ENCODE results near the gene LRCOL1.

LRCOL1 gene

GRCh38 chr12:132633398-132633797, 23.0 kb upstream of the LRCOL1 start:
- no peak overlapping the region for H3K9ac ChIP-seq (ENCODE audit: low read length)

GRCh38 chr12:132632521-132633228, 22.3 kb upstream of the LRCOL1 start:
- Histone ChIP-seq H3K4me3 (ENCODE audit: low read length) (no peak overlapping the region), H3K27me3 (ENCODE audit: control insufficient read depth, insufficient read depth, low read length) (no peaks in the 10 kb centered on the region), H3K36me3 (ENCODE audit: control insufficient read depth, low read depth, low read length) (peaks cover 84% of the 10 kb centered on the region), H3K9ac (ENCODE audit: low read length) (no peak overlapping the region), H3K27ac (ENCODE audit: low read length) (no peak overlapping the region), H3K9me3 (ENCODE audit: control insufficient read depth, low read depth, low read length) (no peaks in the 10 kb centered on the region), H3K4me1 (ENCODE audit: control insufficient read depth, low read depth, low read length) (no peaks in the 10 kb centered on the region)

More at GRCh38 chr12:132633398-132633797, 23.0 kb upstream of the LRCOL1 start:
- Histone ChIP-seq H3K4me1 (ENCODE audit: control insufficient read depth, low read depth, low read length) (no peaks in the 10 kb centered on the region), H3K27me3 (ENCODE audit: control insufficient read depth, insufficient read depth, low read length) (no peaks in the 10 kb centered on the region), H3K4me3 (ENCODE audit: low read length) (no peak overlapping the region), H3K27ac (ENCODE audit: low read length) (no peak overlapping the region), H3K9me3 (ENCODE audit: control insufficient read depth, low read depth, low read length) (no peaks in the 10 kb centered on the region), H3K36me3 (ENCODE audit: control insufficient read depth, low read depth, low read length) (peaks cover 89% of the 10 kb centered on the region)

GRCh38 chr12:132631666-132632065, 21.3 kb upstream of the LRCOL1 start:
- Histone ChIP-seq H3K27me3 (ENCODE audit: control insufficient read depth, insufficient read depth, low read length) (no peaks in the 10 kb centered on the region), H3K27ac (ENCODE audit: low read length) (no peak overlapping the region), H3K9ac (ENCODE audit: low read length) (no peak overlapping the region), H3K9me3 (ENCODE audit: control insufficient read depth, low read depth, low read length) (no peaks in the 10 kb centered on the region), H3K4me3 (ENCODE audit: low read length) (no peak overlapping the region), H3K4me1 (ENCODE audit: control insufficient read depth, low read depth, low read length) (no peaks in the 10 kb centered on the region), H3K36me3 (ENCODE audit: control insufficient read depth, low read depth, low read length) (peaks cover 78% of the 10 kb centered on the region)

GRCh38 chr12:132630672-132631071, 20.3 kb upstream of the LRCOL1 start:
- H3K27ac ChIP-seq (ENCODE audit: low read length), result no peak overlapping the region
- H3K9me3 ChIP-seq (ENCODE audit: control insufficient read depth, low read depth, low read length), result no peaks in the 10 kb centered on the region
- H3K27me3 ChIP-seq (ENCODE audit: control insufficient read depth, insufficient read depth, low read length), result no peaks in the 10 kb centered on the region
- H3K4me3 ChIP-seq (ENCODE audit: low read length), result no peak overlapping the region
- H3K4me1 ChIP-seq (ENCODE audit: control insufficient read depth, low read depth, low read length), result no peaks in the 10 kb centered on the region
- H3K9ac ChIP-seq (ENCODE audit: low read length), result no peak overlapping the region
- peaks cover 73% of the 10 kb centered on the region for H3K36me3 ChIP-seq (ENCODE audit: control insufficient read depth, low read depth, low read length)

GRCh38 chr12:132629330-132629729, 18.9 kb upstream of the LRCOL1 start:
- peaks cover 72% of the 10 kb centered on the region for H3K36me3 ChIP-seq (ENCODE audit: control insufficient read depth, low read depth, low read length)
- no peak overlapping the region for H3K9ac ChIP-seq (ENCODE audit: low read length)
- H3K4me1 ChIP-seq (ENCODE audit: control insufficient read depth, low read depth, low read length), result no peaks in the 10 kb centered on the region
- no peaks in the 10 kb centered on the region for H3K9me3 ChIP-seq (ENCODE audit: control insufficient read depth, low read depth, low read length)
- H3K4me3 ChIP-seq (ENCODE audit: low read length), result no peak overlapping the region
- H3K27me3 ChIP-seq (ENCODE audit: control insufficient read depth, insufficient read depth, low read length), result no peaks in the 10 kb centered on the region
- no peak overlapping the region for H3K27ac ChIP-seq (ENCODE audit: low read length)

GRCh38 chr12:132625731-132626430, 15.5 kb upstream of the LRCOL1 start:
- H3K27me3 ChIP-seq (ENCODE audit: control insufficient read depth, insufficient read depth, low read length), result peaks cover 3% of the 10 kb centered on the region
- no peak overlapping the region for H3K27ac ChIP-seq (ENCODE audit: low read length)
- no peak overlapping the region for H3K9ac ChIP-seq (ENCODE audit: low read length)
- H3K4me1 ChIP-seq (ENCODE audit: control insufficient read depth, low read depth, low read length), result no peaks in the 10 kb centered on the region
- H3K4me3 ChIP-seq (ENCODE audit: low read length), result no peak overlapping the region
- H3K36me3 ChIP-seq (ENCODE audit: control insufficient read depth, low read depth, low read length), result peaks cover 53% of the 10 kb centered on the region
- no peaks in the 10 kb centered on the region for H3K9me3 ChIP-seq (ENCODE audit: control insufficient read depth, low read depth, low read length)

- H3K27me3 ChIP-seq (ENCODE audit: control insufficient read depth, insufficient read depth, low read length), result peaks cover 11% of the 10 kb centered on the region
- H3K36me3 ChIP-seq (ENCODE audit: control insufficient read depth, low read depth, low read length), result peaks cover 47% of the 10 kb centered on the region
- H3K27ac ChIP-seq (ENCODE audit: low read length), result no peak overlapping the region
- H3K9ac ChIP-seq (ENCODE audit: low read length), result no peak overlapping the region
- H3K4me3 ChIP-seq (ENCODE audit: low read length), result no peak overlapping the region
- H3K9me3 ChIP-seq (ENCODE audit: control insufficient read depth, low read depth, low read length), result no peaks in the 10 kb centered on the region
- H3K4me1 ChIP-seq (ENCODE audit: control insufficient read depth, low read depth, low read length), result no peaks in the 10 kb centered on the region
Observed at GRCh38 chr12:132624910-132625630, 14.7 kb upstream of the LRCOL1 start.

GRCh38 chr12:132624186-132624855, 13.9 kb upstream of the LRCOL1 start:
- Histone ChIP-seq H3K4me3 (ENCODE audit: low read length) (no peak overlapping the region), H3K27me3 (ENCODE audit: control insufficient read depth, insufficient read depth, low read length) (peaks cover 18% of the 10 kb centered on the region), H3K36me3 (ENCODE audit: control insufficient read depth, low read depth, low read length) (peaks cover 40% of the 10 kb centered on the region), H3K9me3 (ENCODE audit: control insufficient read depth, low read depth, low read length) (no peaks in the 10 kb centered on the region), H3K27ac (ENCODE audit: low read length) (no peak overlapping the region), H3K4me1 (ENCODE audit: control insufficient read depth, low read depth, low read length) (no peaks in the 10 kb centered on the region), H3K9ac (ENCODE audit: low read length) (no peak overlapping the region)

GRCh38 chr12:132623072-132623869, 12.9 kb upstream of the LRCOL1 start:
- peaks cover 22% of the 10 kb centered on the region for H3K27me3 ChIP-seq (ENCODE audit: control insufficient read depth, insufficient read depth, low read length)
- peaks cover 33% of the 10 kb centered on the region for H3K36me3 ChIP-seq (ENCODE audit: control insufficient read depth, low read depth, low read length)
- H3K4me3 ChIP-seq (ENCODE audit: low read length), result no peak overlapping the region
- H3K27ac ChIP-seq (ENCODE audit: low read length), result no peak overlapping the region
- H3K9ac ChIP-seq (ENCODE audit: low read length), result no peak overlapping the region
- H3K4me1 ChIP-seq (ENCODE audit: control insufficient read depth, low read depth, low read length), result no peaks in the 10 kb centered on the region
- H3K9me3 ChIP-seq (ENCODE audit: control insufficient read depth, low read depth, low read length), result no peaks in the 10 kb centered on the region

- no peak overlapping the region for H3K27ac ChIP-seq (ENCODE audit: low read length)
Observed at GRCh38 chr12:132622437-132623071, 12.2 kb upstream of the LRCOL1 start.

More at GRCh38 chr12:132622437-132623071, 12.2 kb upstream of the LRCOL1 start:
- no peak overlapping the region for H3K9ac ChIP-seq (ENCODE audit: low read length)
- no peak overlapping the region for H3K4me3 ChIP-seq (ENCODE audit: low read length)
- H3K9me3 ChIP-seq (ENCODE audit: control insufficient read depth, low read depth, low read length), result peaks cover 3% of the 10 kb centered on the region
- peaks cover 31% of the 10 kb centered on the region for H3K36me3 ChIP-seq (ENCODE audit: control insufficient read depth, low read depth, low read length)
- peaks cover 29% of the 10 kb centered on the region for H3K27me3 ChIP-seq (ENCODE audit: control insufficient read depth, insufficient read depth, low read length)
- no peaks in the 10 kb centered on the region for H3K4me1 ChIP-seq (ENCODE audit: control insufficient read depth, low read depth, low read length)

Measured in iPS-18a (cell line).